ENCODE measurements around the gene DTNB.
"Not testable (repeated sequence)": the region's sequence is repeated elsewhere in the genome, so short reads cannot be mapped to it uniquely, and the experiment has no call there.

Gene DTNB

DNA sequence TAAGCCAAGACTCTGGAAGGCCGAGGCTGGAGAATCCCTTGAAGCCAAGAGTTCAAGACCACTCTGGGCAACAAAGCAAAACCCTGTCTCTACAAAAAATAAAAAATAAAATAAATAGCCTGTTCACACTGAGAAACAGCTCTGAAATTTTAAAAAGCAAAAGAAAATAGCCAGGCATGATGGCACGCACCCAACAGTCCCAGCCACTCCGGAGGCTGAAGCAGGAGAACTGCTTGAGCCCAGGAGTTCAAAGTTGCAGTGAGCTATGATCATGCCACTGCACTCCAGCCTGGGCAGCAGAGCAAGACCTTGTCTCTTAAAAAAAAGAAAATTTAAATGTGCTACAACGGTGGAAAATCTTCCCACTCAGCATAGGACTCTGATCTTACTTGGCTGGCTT is 52.7 kb downstream of the DTNB start:
- DNase-seq: no peak

DNA sequence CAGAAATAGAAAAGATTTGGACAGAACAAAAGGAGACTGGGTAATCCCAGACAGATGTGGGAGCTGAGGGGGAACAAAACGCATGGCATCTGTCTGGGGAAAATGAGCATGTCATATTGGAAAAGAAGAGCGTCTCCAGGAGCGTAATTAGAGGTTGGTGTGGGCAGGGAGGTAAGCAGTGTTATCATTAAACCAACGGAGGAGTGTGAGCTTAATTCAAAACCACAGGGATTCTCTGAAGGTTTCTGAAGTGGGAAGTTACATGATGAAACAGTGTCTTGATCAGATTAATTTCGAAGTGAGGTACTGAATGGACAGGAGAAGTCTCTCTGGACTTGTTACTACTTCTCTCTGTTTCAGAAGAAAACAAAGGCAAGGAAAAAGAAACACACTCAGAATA is 53.3 kb downstream of the DTNB start:
- DNase-seq: no peak

GRCh38 chr2:25619185-25619584 is 54.2 kb downstream of the DTNB start:
- DNase-seq: no peak

DNA sequence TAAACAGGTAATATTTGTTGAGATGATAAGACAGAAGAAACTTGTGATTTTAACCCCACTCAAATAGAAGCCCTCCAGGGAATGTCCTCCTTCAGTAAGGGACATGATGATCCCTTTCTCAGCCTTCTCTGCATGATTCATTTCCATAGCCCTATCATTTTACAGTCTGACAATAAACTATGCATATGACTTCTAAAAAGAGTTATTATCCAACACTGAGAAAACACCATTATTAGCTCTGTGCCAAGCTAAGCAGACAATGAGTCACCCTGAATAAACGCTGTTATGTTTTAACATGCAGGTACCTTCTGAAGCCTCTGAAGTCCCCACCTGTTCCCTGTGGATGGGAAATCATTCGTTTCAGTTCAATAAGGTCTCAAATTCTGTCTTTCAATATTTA is 54.7 kb downstream of the DTNB start:
- DNase-seq: no peak

GRCh38 chr2:25617948-25618646 is 55.3 kb downstream of the DTNB start:
- DNase-seq: no peak

- DNase-seq: no peak
Measured at GRCh38 chr2:25615920-25616319, 57.5 kb downstream of the DTNB start.

- DNase-seq: no peak
Measured at GRCh38 chr2:25615386-25615785, 58.0 kb downstream of the DTNB start.

DNA sequence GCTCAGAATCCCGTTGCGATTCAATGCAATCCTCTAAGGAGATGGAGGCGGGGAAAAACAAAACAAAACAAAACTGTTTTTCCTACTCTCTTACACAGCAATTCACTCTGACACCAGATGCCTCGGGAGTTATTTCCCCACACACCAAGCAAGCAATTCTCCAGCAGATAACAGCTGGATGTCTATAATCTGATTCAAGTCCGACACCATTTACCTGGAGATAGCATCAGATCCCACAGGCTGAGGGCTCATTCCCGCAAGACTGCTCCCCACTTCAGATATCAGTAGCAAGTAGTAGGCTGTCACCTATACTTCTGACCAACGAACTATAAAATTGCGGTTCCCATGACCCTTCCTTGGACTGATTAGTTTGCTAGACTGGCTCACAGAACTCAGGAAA is 58.7 kb downstream of the DTNB start:
- no peak for DNase-seq

- DNase-seq: no peak
Measured at GRCh38 chr2:25608718-25609117, 64.7 kb downstream of the DTNB start.

DNA sequence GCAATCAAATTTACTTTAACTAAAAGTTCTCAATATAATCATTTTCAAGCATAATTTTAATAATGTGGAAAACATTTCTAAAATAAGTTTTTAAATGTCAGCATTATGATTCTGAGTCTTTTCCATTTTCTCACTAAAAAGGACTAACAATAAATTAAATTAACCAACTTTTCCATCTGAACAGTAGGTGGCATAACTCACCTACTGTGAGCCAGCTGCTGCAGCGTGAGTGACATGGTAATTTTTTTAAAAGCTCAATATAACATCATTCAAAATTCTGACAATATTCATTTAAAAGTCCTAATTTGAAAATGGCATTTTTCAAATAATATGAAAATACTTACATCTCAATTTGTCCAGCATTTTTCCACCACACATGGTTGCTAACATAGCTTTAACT is 66.5 kb downstream of the DTNB start:
- DNase-seq: peak; percentile 21

DNA sequence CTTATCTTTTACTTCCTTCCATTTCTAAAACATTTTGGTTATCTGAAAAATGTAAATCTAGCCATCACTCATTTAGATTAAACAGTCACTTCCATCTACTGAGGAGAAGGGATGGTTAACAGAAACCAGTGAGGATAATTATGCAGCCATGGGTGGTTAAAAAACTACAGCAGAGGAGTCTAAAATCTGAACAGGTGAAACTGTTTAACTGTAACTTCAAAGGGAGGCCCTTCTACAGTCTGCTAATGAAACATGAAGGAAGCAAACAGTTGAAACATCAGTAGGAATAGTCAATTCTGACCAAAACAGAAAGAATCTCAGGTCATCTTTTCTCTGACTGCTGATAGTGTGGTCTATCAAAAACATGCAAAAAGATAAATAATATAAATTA is 71.0 kb downstream of the DTNB start:
- DNase-seq: no peak

DNA sequence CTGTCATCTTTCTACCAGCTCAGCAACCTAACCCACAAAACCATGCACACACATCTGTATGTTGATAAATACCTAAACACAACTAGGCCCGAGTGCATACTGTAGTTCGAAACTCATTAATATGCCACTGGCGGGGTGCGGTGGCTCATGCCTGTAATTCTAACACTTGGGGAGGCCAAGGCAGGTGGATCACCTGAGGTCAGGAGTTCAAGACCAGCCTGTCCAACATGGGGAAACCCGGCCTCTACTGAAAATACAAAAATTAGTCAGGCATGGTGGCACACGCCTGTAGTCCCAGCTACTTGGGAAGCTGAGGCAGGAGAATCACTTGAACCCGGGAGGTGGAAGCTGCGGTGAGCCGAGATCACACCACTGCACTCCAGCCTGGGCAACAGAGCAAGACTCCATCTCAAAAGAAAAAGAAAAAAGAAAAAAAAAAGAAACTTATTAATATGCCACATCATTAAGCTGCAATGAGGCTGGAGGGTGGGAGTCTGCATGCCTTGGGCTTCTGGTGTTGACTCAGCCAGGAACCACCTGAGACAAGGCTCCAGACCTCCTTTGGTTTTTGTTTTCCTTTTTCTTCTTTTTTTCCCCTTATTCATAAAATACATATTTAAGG is 71.6 kb downstream of the DTNB start:
- DNase-seq: not testable (repeated sequence)

DNA sequence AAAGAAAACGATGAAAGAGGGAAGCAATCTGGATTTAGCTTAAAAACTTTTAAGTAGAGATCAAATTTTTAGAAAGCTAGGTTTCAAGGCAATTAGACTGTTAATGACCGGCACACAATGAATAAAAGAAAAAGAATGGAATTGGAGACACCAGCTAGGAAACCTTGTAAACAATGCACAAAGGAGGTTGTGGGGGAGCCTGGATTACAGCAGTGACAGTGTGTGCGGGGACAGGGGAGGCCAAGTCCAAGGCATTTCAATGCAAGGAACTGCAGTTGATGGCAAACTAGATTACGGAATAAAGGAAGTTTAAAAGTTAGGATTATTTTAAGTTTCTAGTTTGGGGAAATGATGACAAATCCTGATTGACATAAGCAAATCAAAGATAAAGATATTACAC is 74.5 kb downstream of the DTNB start:
- DNase-seq: no peak

DNA sequence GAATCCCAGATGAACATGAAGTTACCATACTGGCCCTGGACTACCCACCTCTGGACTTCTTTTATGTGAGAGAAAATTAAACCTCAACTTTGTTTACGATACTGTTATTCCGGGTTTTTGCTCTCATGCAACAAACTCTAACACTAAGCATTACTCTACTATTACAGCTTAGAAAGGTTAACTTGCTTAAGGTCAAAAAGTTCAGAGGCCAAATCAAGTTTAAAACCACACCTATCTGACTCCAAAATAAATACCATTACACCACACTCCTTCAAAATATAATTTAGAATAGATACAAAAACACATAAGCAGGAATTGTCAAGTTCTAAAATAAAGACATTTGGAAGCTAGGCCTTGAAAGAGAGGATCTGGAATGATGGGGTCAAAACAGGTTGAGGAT is 75.0 kb downstream of the DTNB start:
- DNase-seq: no peak

GRCh38 chr2:25597881-25598280 is 75.5 kb downstream of the DTNB start:
- no peak for DNase-seq

GRCh38 chr2:25596516-25597244 is 76.7 kb downstream of the DTNB start:
- DNase-seq: no peak

GRCh38 chr2:25595393-25595792 is 78.0 kb downstream of the DTNB start:
- no peak for DNase-seq

DNA sequence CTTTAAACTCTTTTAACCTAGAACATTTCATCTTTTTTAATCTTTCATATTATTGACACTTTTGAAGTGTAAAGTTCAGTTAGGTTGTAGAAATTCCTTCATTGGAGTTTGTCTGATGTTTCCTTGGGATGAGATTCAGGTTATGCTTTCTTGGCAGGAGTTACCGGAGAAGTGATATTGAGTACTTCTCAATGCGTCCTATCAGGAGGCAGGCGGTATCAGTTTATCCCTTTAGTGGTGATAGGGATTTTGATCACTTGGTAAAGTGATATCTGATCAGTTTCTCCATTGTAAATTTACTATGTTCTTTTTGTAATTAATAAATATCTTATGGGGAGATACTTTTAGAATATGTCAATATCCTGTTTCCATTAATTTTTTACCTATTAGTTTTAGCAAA is 78.4 kb downstream of the DTNB start:
- no peak for DNase-seq

DNA sequence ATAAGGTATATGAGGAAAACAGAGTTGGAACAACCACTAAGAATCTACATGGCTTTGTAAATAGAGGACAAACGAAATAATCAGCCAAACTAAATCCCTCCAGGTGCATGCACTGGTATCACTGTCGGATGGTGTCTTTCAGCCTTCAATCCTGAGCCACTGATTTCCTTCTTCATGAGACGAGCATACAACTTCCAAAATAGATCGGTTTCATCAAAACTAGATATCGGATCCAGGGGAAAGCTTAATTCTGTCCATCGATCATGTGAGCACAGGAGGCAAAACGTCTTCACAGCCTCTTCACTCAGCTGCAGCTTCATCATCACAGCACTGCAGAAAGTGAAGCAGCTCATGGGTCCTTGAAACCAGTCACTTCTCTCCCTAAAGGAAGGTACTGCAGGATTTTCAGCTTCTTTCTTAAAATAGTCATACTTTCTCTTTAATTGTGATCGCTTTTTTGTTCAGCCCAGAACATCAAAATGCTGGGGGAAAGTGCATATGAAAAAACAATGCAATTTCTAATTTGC is 80.5 kb downstream of the DTNB start:
- DNase-seq: no peak

DNA sequence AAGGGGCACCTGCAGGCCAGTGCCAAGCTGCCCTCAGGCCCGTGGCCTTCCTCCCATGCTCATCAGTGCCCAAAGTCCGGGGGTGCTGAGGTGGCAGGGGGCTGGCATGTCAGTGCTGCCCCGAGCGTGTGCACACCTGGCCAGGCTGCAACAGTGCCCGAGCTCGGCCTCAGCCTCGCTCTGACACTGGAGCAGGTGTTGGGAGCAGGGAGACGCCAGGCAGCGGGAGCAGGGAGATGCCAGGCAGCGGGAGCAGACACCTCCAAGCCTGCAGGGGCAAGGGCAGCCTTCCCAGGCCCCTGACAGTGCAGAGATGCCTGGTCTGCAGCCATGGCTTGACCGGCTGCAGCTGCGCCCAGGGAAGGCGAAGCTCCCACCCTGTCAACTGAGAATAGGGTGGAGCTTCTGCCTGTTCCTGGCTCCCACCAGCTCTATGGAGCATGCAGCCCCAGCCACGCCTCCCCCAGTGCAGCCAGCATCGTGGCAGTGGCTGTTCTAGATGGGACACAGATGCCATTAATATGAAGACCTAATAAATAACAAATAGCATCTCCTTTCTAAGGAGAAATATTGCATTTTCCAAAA is 82.4 kb downstream of the DTNB start:
- no peak for DNase-seq

GRCh38 chr2:25589676-25590205 is 83.6 kb downstream of the DTNB start:
- no peak for DNase-seq

DNA sequence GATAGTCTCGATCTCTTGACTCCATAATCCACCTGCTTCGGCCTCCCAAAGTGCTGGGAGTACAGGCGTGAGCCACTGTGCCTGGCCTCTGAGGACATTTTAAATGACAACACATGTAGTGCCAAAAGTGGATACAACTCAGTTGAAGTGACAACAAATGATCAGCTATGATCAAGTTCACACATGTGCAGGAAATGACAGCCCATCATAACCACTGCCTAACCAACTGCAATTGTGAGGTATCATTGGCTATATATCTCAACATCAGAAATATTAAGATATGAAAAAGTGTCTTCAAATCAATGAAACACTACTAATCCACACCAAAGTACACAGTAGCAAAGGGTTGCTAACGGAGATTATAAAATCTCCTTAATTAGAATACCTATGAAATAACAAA is 84.8 kb downstream of the DTNB start:
- DNase-seq: no peak

DNA sequence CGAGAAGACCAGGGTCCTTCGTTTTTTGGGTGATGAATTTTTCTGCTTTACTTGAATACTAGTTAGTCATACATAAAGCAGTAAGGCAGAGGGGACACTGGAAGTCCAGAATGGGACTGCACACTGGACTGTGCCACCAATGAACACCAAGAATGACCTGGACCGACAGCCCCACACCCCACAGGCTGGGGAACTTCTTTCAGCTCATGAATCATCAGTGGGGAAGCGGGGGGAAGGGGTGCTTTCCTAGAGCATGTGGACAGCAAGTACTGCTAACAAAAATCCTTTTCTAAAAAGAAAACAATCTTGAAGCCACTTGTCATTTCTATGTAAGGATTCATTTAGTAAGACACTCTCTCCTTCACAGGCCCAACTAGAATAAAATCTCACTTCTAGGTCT is 86.0 kb downstream of the DTNB start:
- no peak for DNase-seq
